Measurements from ENCODE around the gene DOK5. TPM values are rescaled to one million over a fixed set of nuclear protein-coding genes. Genes with fewer than 3 reads are reported as not detected.

DOK5 gene
- 12.3 and 15.8 TPM in 2 replicates for total RNA-seq

DNA sequence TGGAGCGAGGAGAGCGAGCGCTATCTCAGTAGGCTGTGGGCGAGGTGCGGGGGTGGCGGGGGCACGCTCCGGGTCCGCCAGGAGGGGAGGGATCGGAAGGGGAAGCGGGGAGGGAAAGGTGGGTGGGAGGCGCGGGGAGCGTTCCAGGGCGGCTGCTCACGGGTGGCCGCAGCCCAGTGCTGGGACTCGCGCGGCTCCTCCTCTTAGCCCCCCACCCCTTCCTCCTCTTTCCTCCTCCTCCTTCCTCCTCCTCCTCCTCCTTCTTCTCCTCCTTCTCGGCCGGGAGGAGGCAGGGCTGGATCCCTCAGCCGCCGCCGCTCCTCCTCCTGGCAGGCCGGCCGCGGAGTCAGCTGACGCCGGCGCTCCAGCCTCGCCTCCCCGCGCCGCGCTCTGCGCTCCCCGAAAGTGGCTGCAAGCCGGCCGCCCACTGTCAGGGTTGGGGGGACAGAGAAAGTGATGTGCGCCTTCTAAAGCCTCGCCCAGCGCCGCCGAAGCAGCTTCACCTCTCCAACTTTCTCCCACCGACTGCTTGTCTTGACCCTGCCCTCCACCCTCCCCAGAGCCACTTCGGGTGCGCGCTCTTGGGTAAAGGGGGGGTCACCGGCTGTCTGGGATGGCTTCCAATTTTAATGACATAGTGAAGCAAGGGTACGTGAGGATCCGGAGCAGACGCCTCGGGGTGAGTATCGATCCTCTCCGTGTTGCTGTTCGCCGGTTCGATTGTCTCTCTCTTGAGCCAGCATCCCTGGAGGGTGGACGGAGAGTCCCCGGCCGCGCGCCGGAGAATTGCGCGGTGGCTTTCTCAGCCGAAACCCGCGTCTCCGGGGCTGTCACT, at the start of gene DOK5:
Gene DOK5 (plus strand): TSS at position 260 of the 835 bp plus-strand sequence. CDS start 354 bp downstream, at position 614.

